ENCODE measurements around the gene SH2D5.

The SH2D5 gene

GRCh38 chr1:20697563-20697962 is 34.9 kb downstream of the SH2D5 start:
- DNase-seq (ENCODE audit: low read depth, low spot score), result no peak
- TF ChIP-seq CTCF (IDR thresholded peaks at IDR 0.05; ENCODE audit: low read depth, low read length), result no peak
- in situ Hi-C loops (cut with HindIII; ENCODE audit: low sequenced_read_pairs), result no loop called here

GRCh38 chr1:20696397-20697333 is 35.8 kb downstream of the SH2D5 start:
- in situ Hi-C loops (cut with HindIII; ENCODE audit: low sequenced_read_pairs), result no loop called here
- peak overlapping the region; percentile 55 for H3K4me3 ChIP-seq (ENCODE audit: low read depth, low read length)
- DNase-seq (ENCODE audit: low read depth, low spot score), result peak; percentile 93
- peak; percentile 87 for TF ChIP-seq CTCF (IDR thresholded peaks at IDR 0.05; ENCODE audit: low read depth, low read length)

More at GRCh38 chr1:20697563-20697962, 34.9 kb downstream of the SH2D5 start:
- H3K4me3 ChIP-seq (ENCODE audit: low read depth, low read length), result no peak overlapping the region

- DNase-seq (ENCODE audit: low read depth, low spot score), result no peak
- in situ Hi-C loops (cut with HindIII; ENCODE audit: low sequenced_read_pairs), result no loop called here
- H3K4me3 ChIP-seq (ENCODE audit: low read depth, low read length), result no peak overlapping the region
- TF ChIP-seq CTCF (IDR thresholded peaks at IDR 0.05; ENCODE audit: low read depth, low read length), result no peak
Measured at GRCh38 chr1:20695515-20695914, 37.0 kb downstream of the SH2D5 start.

GRCh38 chr1:20693623-20694022 is 38.9 kb downstream of the SH2D5 start:
- TF ChIP-seq CTCF (IDR thresholded peaks at IDR 0.05; ENCODE audit: low read depth, low read length), result no peak
- in situ Hi-C loops (cut with HindIII; ENCODE audit: low sequenced_read_pairs), result no loop called here
- no peak for DNase-seq (ENCODE audit: low read depth, low spot score)
- no peak overlapping the region for H3K4me3 ChIP-seq (ENCODE audit: low read depth, low read length)

GRCh38 chr1:20691872-20692271 is 40.6 kb downstream of the SH2D5 start:
- TF ChIP-seq CTCF (IDR thresholded peaks at IDR 0.05; ENCODE audit: low read depth, low read length), result no peak
- no peak for DNase-seq (ENCODE audit: low read depth, low spot score)
- in situ Hi-C loops (cut with HindIII; ENCODE audit: low sequenced_read_pairs), result no loop called here
- no peak overlapping the region for H3K4me3 ChIP-seq (ENCODE audit: low read depth, low read length)

GRCh38 chr1:20689645-20690056 is 42.9 kb downstream of the SH2D5 start:
- TF ChIP-seq CTCF (IDR thresholded peaks at IDR 0.05; ENCODE audit: low read depth, low read length), result no peak
- in situ Hi-C loops (cut with HindIII; ENCODE audit: low sequenced_read_pairs), result no loop called here
- H3K4me3 ChIP-seq (ENCODE audit: low read depth, low read length), result no peak overlapping the region
- DNase-seq (ENCODE audit: low read depth, low spot score), result no peak

Data from astrocyte of the spinal cord (primary cell).